ENCODE measurements around the gene PALLD. TPM values are rescaled to one million over a fixed set of nuclear protein-coding genes. Genes with fewer than 3 reads are reported as not detected.

Gene PALLD
- total RNA-seq, 1 experiment from 2014 or later: 23.7 TPM

DNA sequence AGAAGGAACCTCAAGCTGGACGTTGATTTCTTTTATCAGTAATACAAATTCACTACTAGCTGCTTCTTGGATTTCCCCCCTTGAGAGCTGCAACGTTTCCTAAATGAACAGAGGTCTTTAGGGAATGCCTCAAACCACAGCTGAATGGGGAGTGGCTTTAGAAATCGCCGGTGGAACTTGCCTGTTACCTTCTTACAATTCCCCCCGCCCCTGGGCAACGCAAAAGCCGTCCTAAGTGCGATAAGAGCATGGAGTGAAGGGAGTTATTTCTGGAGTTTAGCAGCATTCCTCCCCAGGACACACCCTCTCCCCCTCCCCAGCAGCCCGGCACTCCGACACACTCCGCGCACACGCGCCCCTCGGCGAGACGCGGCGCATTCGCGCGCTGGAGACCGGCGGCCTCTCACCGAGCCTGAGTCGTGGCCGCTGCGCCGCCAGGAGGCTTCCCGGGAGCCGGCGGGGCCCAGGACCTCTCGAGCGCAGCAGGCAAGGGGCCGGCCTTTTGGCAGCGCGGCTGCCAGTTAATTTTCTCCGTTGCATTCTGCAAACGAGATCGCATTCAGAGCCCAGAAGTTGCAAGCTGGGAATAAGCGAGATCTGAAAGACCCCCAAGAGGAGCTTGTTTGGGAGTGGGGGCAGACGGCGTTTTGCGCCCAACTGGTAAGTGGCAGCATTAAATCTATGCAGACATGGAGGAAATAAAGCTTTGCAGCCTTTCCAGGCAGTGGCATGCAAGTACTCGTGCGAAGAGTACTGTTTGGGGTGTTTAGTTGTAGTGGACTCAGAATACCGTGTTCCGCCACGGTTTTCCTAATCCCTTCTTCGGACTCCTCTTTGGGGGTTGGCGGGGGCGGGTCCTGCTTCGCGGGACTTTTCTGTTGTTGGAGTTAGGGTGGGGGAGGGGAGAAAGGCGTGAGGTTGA lies 134.7 kb downstream of the PALLD start:
- CTCF ChIA-PET: interaction anchor here (0.6 to 3.1 kb wide), 7 partner anchors 43 to 303 kb away, joined by 3 to 14 read pairs (median 3); partner anchors contain the start of gene DDX60L
- Mint-ChIP-seq H3K27ac (peak overlapping the region; percentile 78; the same call in 1 of the 2 replicates), H3K4me3 (peak overlapping the region; percentile 88), H3K9me3 (no peaks in the 10 kb centered on the region), H3K4me1 (peaks cover 42% of the 10 kb centered on the region), H3K36me3 (no peaks in the 10 kb centered on the region), H3K27me3 (ENCODE audit: low read depth) (peaks cover 19% of the 10 kb centered on the region)
- POLR2A ChIA-PET: interaction anchor here (0.6 kb wide), 1 partner anchor 379 kb away, joined by 3 read pairs; the partner anchor contains the start of gene CBR4
- ATAC-seq: peak; percentile 93
- peak; percentile 72 for DNase-seq (ENCODE audit: low spot score)
- TF ChIP-seq, protein P1, sequence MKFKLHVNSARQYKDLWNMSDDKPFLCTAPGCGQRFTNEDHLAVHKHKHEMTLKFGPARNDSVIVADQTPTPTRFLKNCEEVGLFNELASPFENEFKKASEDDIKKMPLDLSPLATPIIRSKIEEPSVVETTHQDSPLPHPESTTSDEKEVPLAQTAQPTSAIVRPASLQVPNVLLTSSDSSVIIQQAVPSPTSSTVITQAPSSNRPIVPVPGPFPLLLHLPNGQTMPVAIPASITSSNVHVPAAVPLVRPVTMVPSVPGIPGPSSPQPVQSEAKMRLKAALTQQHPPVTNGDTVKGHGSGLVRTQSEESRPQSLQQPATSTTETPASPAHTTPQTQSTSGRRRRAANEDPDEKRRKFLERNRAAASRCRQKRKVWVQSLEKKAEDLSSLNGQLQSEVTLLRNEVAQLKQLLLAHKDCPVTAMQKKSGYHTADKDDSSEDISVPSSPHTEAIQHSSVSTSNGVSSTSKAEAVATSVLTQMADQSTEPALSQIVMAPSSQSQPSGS (CRISPR knock-in tag; IDR thresholded peaks at IDR 0.05; ENCODE audit: borderline replicate concordance, low read depth): no peak
- TF ChIP-seq, protein P2, sequence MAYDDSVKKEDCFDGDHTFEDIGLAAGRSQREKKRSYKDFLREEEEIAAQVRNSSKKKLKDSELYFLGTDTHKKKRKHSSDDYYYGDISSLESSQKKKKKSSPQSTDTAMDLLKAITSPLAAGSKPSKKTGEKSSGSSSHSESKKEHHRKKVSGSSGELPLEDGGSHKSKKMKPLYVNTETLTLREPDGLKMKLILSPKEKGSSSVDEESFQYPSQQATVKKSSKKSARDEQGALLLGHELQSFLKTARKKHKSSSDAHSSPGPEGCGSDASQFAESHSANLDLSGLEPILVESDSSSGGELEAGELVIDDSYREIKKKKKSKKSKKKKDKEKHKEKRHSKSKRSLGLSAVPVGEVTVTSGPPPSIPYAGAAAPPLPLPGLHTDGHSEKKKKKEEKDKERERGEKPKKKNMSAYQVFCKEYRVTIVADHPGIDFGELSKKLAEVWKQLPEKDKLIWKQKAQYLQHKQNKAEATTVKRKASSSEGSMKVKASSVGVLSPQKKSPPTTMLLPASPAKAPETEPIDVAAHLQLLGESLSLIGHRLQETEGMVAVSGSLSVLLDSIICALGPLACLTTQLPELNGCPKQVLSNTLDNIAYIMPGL (CRISPR knock-in tag; IDR thresholded peaks at IDR 0.05): peak; percentile 78
- TF ChIP-seq CBFB (CRISPR knock-in tag; IDR thresholded peaks at IDR 0.05; ENCODE audit: low read depth): no peak
- peak; percentile 66; the same call in 1 of the 2 replicates for TF ChIP-seq SP1 (CRISPR knock-in tag; conservative IDR thresholded peaks at IDR 0.05)
- TF ChIP-seq RELA (CRISPR knock-in tag; IDR thresholded peaks at IDR 0.05; ENCODE audit: borderline replicate concordance): no peak
- no peak for TF ChIP-seq ZNF219 (CRISPR knock-in tag; IDR thresholded peaks at IDR 0.05; ENCODE audit: borderline replicate concordance)
- TF ChIP-seq OVOL2 (CRISPR knock-in tag; IDR thresholded peaks at IDR 0.05; ENCODE audit: borderline replicate concordance): no peak
- no peak for TF ChIP-seq JUN (CRISPR knock-in tag; IDR thresholded peaks at IDR 0.05)
- TF ChIP-seq ZNF263 (CRISPR knock-in tag; IDR thresholded peaks at IDR 0.05; ENCODE audit: low read depth): no peak
- TF ChIP-seq, protein P3, sequence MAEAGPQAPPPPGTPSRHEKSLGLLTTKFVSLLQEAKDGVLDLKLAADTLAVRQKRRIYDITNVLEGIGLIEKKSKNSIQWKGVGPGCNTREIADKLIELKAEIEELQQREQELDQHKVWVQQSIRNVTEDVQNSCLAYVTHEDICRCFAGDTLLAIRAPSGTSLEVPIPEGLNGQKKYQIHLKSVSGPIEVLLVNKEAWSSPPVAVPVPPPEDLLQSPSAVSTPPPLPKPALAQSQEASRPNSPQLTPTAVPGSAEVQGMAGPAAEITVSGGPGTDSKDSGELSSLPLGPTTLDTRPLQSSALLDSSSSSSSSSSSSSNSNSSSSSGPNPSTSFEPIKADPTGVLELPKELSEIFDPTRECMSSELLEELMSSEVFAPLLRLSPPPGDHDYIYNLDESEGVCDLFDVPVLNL (CRISPR knock-in tag; IDR thresholded peaks at IDR 0.05; ENCODE audit: borderline replicate concordance, low read depth): 0 out of 2 replicates have a peak, but pooled peaks have one; percentile 58
- 0 out of 2 replicates have a peak, but pooled peaks have one; percentile 3 for TF ChIP-seq TEAD1 (CRISPR knock-in tag; IDR thresholded peaks at IDR 0.05)
- TF ChIP-seq, protein P4, sequence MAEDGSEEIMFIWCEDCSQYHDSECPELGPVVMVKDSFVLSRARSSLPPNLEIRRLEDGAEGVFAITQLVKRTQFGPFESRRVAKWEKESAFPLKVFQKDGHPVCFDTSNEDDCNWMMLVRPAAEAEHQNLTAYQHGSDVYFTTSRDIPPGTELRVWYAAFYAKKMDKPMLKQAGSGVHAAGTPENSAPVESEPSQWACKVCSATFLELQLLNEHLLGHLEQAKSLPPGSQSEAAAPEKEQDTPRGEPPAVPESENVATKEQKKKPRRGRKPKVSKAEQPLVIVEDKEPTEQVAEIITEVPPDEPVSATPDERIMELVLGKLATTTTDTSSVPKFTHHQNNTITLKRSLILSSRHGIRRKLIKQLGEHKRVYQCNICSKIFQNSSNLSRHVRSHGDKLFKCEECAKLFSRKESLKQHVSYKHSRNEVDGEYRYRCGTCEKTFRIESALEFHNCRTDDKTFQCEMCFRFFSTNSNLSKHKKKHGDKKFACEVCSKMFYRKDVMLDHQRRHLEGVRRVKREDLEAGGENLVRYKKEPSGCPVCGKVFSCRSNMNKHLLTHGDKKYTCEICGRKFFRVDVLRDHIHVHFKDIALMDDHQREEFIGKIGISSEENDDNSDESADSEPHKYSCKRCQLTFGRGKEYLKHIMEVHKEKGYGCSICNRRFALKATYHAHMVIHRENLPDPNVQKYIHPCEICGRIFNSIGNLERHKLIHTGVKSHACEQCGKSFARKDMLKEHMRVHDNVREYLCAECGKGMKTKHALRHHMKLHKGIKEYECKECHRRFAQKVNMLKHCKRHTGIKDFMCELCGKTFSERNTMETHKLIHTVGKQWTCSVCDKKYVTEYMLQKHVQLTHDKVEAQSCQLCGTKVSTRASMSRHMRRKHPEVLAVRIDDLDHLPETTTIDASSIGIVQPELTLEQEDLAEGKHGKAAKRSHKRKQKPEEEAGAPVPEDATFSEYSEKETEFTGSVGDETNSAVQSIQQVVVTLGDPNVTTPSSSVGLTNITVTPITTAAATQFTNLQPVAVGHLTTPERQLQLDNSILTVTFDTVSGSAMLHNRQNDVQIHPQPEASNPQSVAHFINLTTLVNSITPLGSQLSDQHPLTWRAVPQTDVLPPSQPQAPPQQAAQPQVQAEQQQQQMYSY (CRISPR knock-in tag; IDR thresholded peaks at IDR 0.05): 0 out of 2 replicates have a peak, but pooled peaks have one; percentile 4
- peak; percentile 70; the same call in 1 of the 2 replicates for TF ChIP-seq FOXP1 (CRISPR knock-in tag; IDR thresholded peaks at IDR 0.05; ENCODE audit: borderline replicate concordance)
- no peak for TF ChIP-seq FOXK1 (CRISPR knock-in tag; IDR thresholded peaks at IDR 0.05)
- TF ChIP-seq NFATC4 (CRISPR knock-in tag; IDR thresholded peaks at IDR 0.05): no peak
- TF ChIP-seq, protein P5, sequence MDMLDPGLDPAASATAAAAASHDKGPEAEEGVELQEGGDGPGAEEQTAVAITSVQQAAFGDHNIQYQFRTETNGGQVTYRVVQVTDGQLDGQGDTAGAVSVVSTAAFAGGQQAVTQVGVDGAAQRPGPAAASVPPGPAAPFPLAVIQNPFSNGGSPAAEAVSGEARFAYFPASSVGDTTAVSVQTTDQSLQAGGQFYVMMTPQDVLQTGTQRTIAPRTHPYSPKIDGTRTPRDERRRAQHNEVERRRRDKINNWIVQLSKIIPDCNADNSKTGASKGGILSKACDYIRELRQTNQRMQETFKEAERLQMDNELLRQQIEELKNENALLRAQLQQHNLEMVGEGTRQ (CRISPR knock-in tag; IDR thresholded peaks at IDR 0.05): no peak
- no peak for TF ChIP-seq GRHL2 (CRISPR knock-in tag; IDR thresholded peaks at IDR 0.05; ENCODE audit: insufficient replicate concordance, severe bottlenecking)
- no peak for TF ChIP-seq NR3C1 (CRISPR knock-in tag; conservative IDR thresholded peaks at IDR 0.05; ENCODE audit: low read depth)
- TF ChIP-seq IRF2 (CRISPR knock-in tag; IDR thresholded peaks at IDR 0.05; ENCODE audit: borderline replicate concordance, low read depth): no peak
- no peak for TF ChIP-seq TCF7 (CRISPR knock-in tag; IDR thresholded peaks at IDR 0.05; ENCODE audit: low read depth)
- no peak for TF ChIP-seq GABPB1 (CRISPR knock-in tag; IDR thresholded peaks at IDR 0.05)
- TF ChIP-seq, protein P6, sequence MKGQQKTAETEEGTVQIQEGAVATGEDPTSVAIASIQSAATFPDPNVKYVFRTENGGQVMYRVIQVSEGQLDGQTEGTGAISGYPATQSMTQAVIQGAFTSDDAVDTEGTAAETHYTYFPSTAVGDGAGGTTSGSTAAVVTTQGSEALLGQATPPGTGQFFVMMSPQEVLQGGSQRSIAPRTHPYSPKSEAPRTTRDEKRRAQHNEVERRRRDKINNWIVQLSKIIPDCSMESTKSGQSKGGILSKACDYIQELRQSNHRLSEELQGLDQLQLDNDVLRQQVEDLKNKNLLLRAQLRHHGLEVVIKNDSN (CRISPR knock-in tag; IDR thresholded peaks at IDR 0.05): no peak
- TF ChIP-seq, protein P7, sequence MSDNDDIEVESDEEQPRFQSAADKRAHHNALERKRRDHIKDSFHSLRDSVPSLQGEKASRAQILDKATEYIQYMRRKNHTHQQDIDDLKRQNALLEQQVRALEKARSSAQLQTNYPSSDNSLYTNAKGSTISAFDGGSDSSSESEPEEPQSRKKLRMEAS (CRISPR knock-in tag; IDR thresholded peaks at IDR 0.05): peak; percentile 34; the same call in 1 of the 2 replicates
- TF ChIP-seq, protein P8, sequence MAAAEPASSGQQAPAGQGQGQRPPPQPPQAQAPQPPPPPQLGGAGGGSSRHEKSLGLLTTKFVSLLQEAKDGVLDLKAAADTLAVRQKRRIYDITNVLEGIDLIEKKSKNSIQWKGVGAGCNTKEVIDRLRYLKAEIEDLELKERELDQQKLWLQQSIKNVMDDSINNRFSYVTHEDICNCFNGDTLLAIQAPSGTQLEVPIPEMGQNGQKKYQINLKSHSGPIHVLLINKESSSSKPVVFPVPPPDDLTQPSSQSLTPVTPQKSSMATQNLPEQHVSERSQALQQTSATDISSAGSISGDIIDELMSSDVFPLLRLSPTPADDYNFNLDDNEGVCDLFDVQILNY (CRISPR knock-in tag; IDR thresholded peaks at IDR 0.05): peak; percentile 78; the same call in 1 of the 2 replicates
- no peak for TF ChIP-seq NR1H2 (CRISPR knock-in tag; IDR thresholded peaks at IDR 0.05)

Measured in WTC11 (cell line).